Activated T-cell treated with anti-CD3 and anti-CD28 coated beads, Interleukin-2, amount 50 U/mL, for 24 hours (primary cell): ENCODE measurements around the gene SPAG8.
A peak's percentile ranks its signal among the peaks of the same experiment; 100 is the strongest.

Experiments used
- DNase-seq: peaks from one replicate; pipeline ENCODE4 v3.0.0-alpha.2; 2020
- H3K27ac Mint-ChIP-seq: 2 replicates; pipeline ENCODE4 v1.8.0; 2020; ENCODE audit warnings: mild to moderate bottlenecking, mixed read lengths
- H3K27me3 Mint-ChIP-seq: 2 replicates; pipeline ENCODE4 v1.8.0; 2020; ENCODE audit warnings: mixed read lengths
- H3K36me3 Mint-ChIP-seq: 2 replicates; pipeline ENCODE4 v1.8.0; 2020; ENCODE audit warnings: low read depth, mixed read lengths
- H3K4me1 Mint-ChIP-seq: 2 replicates; pipeline ENCODE4 v1.8.0; 2020; ENCODE audit warnings: low read depth, mixed read lengths
- H3K4me3 Mint-ChIP-seq: 2 replicates; pipeline ENCODE4 v1.8.0; 2020; ENCODE audit warnings: mild to moderate bottlenecking, moderate library complexity, mixed read lengths
- H3K9me3 Mint-ChIP-seq: 2 replicates; pipeline ENCODE4 v1.8.0; 2020; ENCODE audit warnings: mixed read lengths

The SPAG8 gene

GRCh38 chr9:35781066-35781465, 31.0 kb downstream of the SPAG8 start:
- no peaks in the 10 kb centered on the region for H3K9me3 Mint-ChIP-seq
- H3K4me3 Mint-ChIP-seq, result no peak overlapping the region
- peaks cover 40% of the 10 kb centered on the region for H3K36me3 Mint-ChIP-seq
- no peak for DNase-seq
- no peak overlapping the region for H3K27ac Mint-ChIP-seq
- no peaks in the 10 kb centered on the region for H3K27me3 Mint-ChIP-seq
- H3K4me1 Mint-ChIP-seq, result no peaks in the 10 kb centered on the region

- Mint-ChIP-seq H3K36me3 (peaks cover 31% of the 10 kb centered on the region), H3K27me3 (no peaks in the 10 kb centered on the region), H3K9me3 (no peaks in the 10 kb centered on the region), H3K27ac (no peak overlapping the region), H3K4me1 (peaks cover 4% of the 10 kb centered on the region), H3K4me3 (no peak overlapping the region)
- no peak for DNase-seq
Measured at GRCh38 chr9:35778496-35778895, 33.6 kb downstream of the SPAG8 start.

- H3K9me3 Mint-ChIP-seq, result no peaks in the 10 kb centered on the region
- peaks cover 30% of the 10 kb centered on the region for H3K36me3 Mint-ChIP-seq
- H3K27me3 Mint-ChIP-seq, result no peaks in the 10 kb centered on the region
- peaks cover 4% of the 10 kb centered on the region for H3K4me1 Mint-ChIP-seq
- DNase-seq, result no peak
- H3K4me3 Mint-ChIP-seq, result no peak overlapping the region
- peak overlapping the region; percentile 26 for H3K27ac Mint-ChIP-seq
Measured at GRCh38 chr9:35776018-35776417, 36.0 kb downstream of the SPAG8 start.

- Mint-ChIP-seq H3K4me1 (peaks cover 4% of the 10 kb centered on the region), H3K27me3 (no peaks in the 10 kb centered on the region), H3K36me3 (peaks cover 21% of the 10 kb centered on the region), H3K4me3 (no peak overlapping the region), H3K9me3 (no peaks in the 10 kb centered on the region), H3K27ac (peak overlapping the region; percentile 13)
- DNase-seq, result no peak
Measured at GRCh38 chr9:35774907-35775635, 37.0 kb downstream of the SPAG8 start.

GRCh38 chr9:35771943-35772342, 40.1 kb downstream of the SPAG8 start:
- Mint-ChIP-seq H3K4me3 (no peak overlapping the region), H3K27me3 (no peaks in the 10 kb centered on the region), H3K27ac (no peak overlapping the region), H3K4me1 (peaks cover 10% of the 10 kb centered on the region), H3K36me3 (peaks cover 14% of the 10 kb centered on the region), H3K9me3 (no peaks in the 10 kb centered on the region)
- DNase-seq, result no peak

- Mint-ChIP-seq H3K4me1 (peaks cover 12% of the 10 kb centered on the region), H3K27me3 (no peaks in the 10 kb centered on the region), H3K4me3 (no peak overlapping the region), H3K36me3 (peaks cover 14% of the 10 kb centered on the region), H3K27ac (no peak overlapping the region), H3K9me3 (no peaks in the 10 kb centered on the region)
- no peak for DNase-seq
Measured at GRCh38 chr9:35771534-35771933, 40.5 kb downstream of the SPAG8 start.

- H3K4me1 Mint-ChIP-seq, result peaks cover 17% of the 10 kb centered on the region
- peaks cover 12% of the 10 kb centered on the region for H3K36me3 Mint-ChIP-seq
- no peaks in the 10 kb centered on the region for H3K9me3 Mint-ChIP-seq
- H3K27ac Mint-ChIP-seq, result no peak overlapping the region
- H3K27me3 Mint-ChIP-seq, result no peaks in the 10 kb centered on the region
- DNase-seq, result no peak
- H3K4me3 Mint-ChIP-seq, result no peak overlapping the region
Measured at GRCh38 chr9:35771075-35771433, 41.0 kb downstream of the SPAG8 start.

- Mint-ChIP-seq H3K4me1 (peaks cover 16% of the 10 kb centered on the region), H3K27me3 (no peaks in the 10 kb centered on the region), H3K27ac (no peak overlapping the region), H3K4me3 (no peak overlapping the region), H3K36me3 (peaks cover 8% of the 10 kb centered on the region), H3K9me3 (no peaks in the 10 kb centered on the region)
- DNase-seq, result no peak
Measured at GRCh38 chr9:35769763-35770162, 42.3 kb downstream of the SPAG8 start.

GRCh38 chr9:35767458-35767857, 44.6 kb downstream of the SPAG8 start:
- H3K9me3 Mint-ChIP-seq, result no peaks in the 10 kb centered on the region
- H3K4me3 Mint-ChIP-seq, result no peak overlapping the region
- no peak overlapping the region for H3K27ac Mint-ChIP-seq
- H3K4me1 Mint-ChIP-seq, result peaks cover 21% of the 10 kb centered on the region
- H3K36me3 Mint-ChIP-seq, result peaks cover 2% of the 10 kb centered on the region
- no peaks in the 10 kb centered on the region for H3K27me3 Mint-ChIP-seq
- no peak for DNase-seq

GRCh38 chr9:35766997-35767396, 45.1 kb downstream of the SPAG8 start:
- Mint-ChIP-seq H3K9me3 (no peaks in the 10 kb centered on the region), H3K36me3 (peaks cover 2% of the 10 kb centered on the region), H3K4me1 (peaks cover 25% of the 10 kb centered on the region), H3K4me3 (no peak overlapping the region), H3K27ac (no peak overlapping the region), H3K27me3 (no peaks in the 10 kb centered on the region)
- DNase-seq, result no peak

- H3K27me3 Mint-ChIP-seq, result no peaks in the 10 kb centered on the region
- no peaks in the 10 kb centered on the region for H3K9me3 Mint-ChIP-seq
- peaks cover 24% of the 10 kb centered on the region for H3K36me3 Mint-ChIP-seq
- no peak for DNase-seq
- no peak overlapping the region for H3K27ac Mint-ChIP-seq
- H3K4me1 Mint-ChIP-seq, result peaks cover 45% of the 10 kb centered on the region
- H3K4me3 Mint-ChIP-seq, result no peak overlapping the region
Measured at GRCh38 chr9:35763803-35764202, 48.3 kb downstream of the SPAG8 start.

- Mint-ChIP-seq H3K9me3 (no peaks in the 10 kb centered on the region), H3K36me3 (peaks cover 24% of the 10 kb centered on the region)
Measured at GRCh38 chr9:35763181-35763580, 48.9 kb downstream of the SPAG8 start.

GRCh38 chr9:35760651-35761050, 51.4 kb downstream of the SPAG8 start:
- H3K9me3 Mint-ChIP-seq, result no peaks in the 10 kb centered on the region
- H3K36me3 Mint-ChIP-seq, result peaks cover 34% of the 10 kb centered on the region
- H3K4me3 Mint-ChIP-seq, result no peak overlapping the region
- H3K27me3 Mint-ChIP-seq, result no peaks in the 10 kb centered on the region
- DNase-seq, result no peak
- peaks cover 54% of the 10 kb centered on the region for H3K4me1 Mint-ChIP-seq
- H3K27ac Mint-ChIP-seq, result no peak overlapping the region

More at GRCh38 chr9:35763181-35763580, 48.9 kb downstream of the SPAG8 start:
- no peak overlapping the region for H3K27ac Mint-ChIP-seq
- DNase-seq, result no peak
- H3K4me3 Mint-ChIP-seq, result no peak overlapping the region
- H3K4me1 Mint-ChIP-seq, result peaks cover 49% of the 10 kb centered on the region
- H3K27me3 Mint-ChIP-seq, result no peaks in the 10 kb centered on the region

GRCh38 chr9:35759795-35760194, 52.3 kb downstream of the SPAG8 start:
- H3K27ac Mint-ChIP-seq, result no peak overlapping the region
- peaks cover 51% of the 10 kb centered on the region for H3K4me1 Mint-ChIP-seq
- H3K27me3 Mint-ChIP-seq, result no peaks in the 10 kb centered on the region
- H3K9me3 Mint-ChIP-seq, result no peaks in the 10 kb centered on the region
- DNase-seq, result no peak
- no peak overlapping the region for H3K4me3 Mint-ChIP-seq
- peaks cover 37% of the 10 kb centered on the region for H3K36me3 Mint-ChIP-seq
